ENCODE measurements around the gene TBC1D5. TPM values are rescaled to one million over a fixed set of nuclear protein-coding genes. Genes with fewer than 3 reads are reported as not detected.

The TBC1D5 gene
- total RNA-seq, 1 experiment from 2014 or later: 30.4 TPM

DNA sequence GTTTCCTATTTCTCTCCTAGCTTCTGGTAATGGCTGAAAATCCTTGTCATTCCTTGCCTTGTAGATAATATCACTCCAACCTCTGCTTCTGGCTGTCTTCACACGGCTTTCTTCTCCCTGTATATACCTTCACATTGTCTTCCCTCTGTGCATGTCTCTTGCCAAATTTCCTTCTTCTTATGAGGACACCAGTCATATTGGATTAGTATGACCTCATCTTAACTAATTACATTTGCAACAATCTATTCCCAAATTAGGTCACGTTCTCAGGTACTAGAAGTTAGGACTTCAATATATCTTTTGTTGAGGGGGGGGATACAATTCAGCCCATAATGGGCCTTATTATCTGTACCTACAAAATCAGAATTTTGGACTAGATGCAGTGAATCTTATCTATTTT lies 440.3 kb downstream of the TBC1D5 start:
- POLR2A ChIA-PET: no interaction called here
- Histone ChIP-seq H3K36me3 (ENCODE audit: control insufficient read depth, insufficient read depth, low read length) (no peaks in the 10 kb centered on the region), H3K4me1 (ENCODE audit: control insufficient read depth, insufficient read depth, low read length) (no peaks in the 10 kb centered on the region), H3K27me3 (ENCODE audit: control insufficient read depth, insufficient read depth, low read length) (no peaks in the 10 kb centered on the region), H3K27ac (ENCODE audit: low read length) (no peak overlapping the region), H3K9me3 (ENCODE audit: control insufficient read depth, insufficient read depth, low read depth, low read length) (no peaks in the 10 kb centered on the region), H3K4me3 (ENCODE audit: low read depth in 2 of 2, low read length in 2 of 2) (no peak overlapping the region)
- no peak for ATAC-seq
- intact Hi-C loops (cut with micrococcal nuclease; ENCODE audit: unreplicated experiment): no loop called here
- CTCF ChIA-PET: no interaction called here
- no peak for DNase-seq (ENCODE audit: low read depth, low spot score)
- in situ Hi-C loops (cut with HindIII; ENCODE audit: low pct_unique_long_range_greater_than_20kb, low sequenced_read_pairs): no loop called here
- BruUV-seq (replicated peaks): no TSS peak
- no peak for TF ChIP-seq TCF7L2 (IDR thresholded peaks at IDR 0.05; ENCODE audit: low read depth, low read length)
- TF ChIP-seq, protein P1, sequence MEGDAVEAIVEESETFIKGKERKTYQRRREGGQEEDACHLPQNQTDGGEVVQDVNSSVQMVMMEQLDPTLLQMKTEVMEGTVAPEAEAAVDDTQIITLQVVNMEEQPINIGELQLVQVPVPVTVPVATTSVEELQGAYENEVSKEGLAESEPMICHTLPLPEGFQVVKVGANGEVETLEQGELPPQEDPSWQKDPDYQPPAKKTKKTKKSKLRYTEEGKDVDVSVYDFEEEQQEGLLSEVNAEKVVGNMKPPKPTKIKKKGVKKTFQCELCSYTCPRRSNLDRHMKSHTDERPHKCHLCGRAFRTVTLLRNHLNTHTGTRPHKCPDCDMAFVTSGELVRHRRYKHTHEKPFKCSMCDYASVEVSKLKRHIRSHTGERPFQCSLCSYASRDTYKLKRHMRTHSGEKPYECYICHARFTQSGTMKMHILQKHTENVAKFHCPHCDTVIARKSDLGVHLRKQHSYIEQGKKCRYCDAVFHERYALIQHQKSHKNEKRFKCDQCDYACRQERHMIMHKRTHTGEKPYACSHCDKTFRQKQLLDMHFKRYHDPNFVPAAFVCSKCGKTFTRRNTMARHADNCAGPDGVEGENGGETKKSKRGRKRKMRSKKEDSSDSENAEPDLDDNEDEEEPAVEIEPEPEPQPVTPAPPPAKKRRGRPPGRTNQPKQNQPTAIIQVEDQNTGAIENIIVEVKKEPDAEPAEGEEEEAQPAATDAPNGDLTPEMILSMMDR (IDR thresholded peaks at IDR 0.05): no peak

DNA sequence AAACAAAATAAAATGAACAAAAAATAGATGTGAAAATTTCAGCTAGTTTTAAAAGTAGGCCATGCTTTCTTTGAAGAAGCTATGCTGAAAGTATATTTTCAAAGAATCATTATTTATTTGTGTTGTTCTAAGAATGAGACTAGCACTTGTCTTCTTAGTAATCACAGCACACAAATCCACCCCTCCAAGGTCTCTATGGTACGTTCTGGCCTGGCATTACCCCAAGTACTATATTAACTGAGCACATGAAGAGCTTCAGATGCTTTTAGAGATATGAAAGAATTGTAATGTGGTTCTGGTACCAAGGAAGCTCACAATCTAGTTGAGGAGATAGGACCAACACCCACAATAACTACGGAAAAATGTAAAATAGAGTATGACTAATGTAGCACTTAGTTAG lies 441.2 kb downstream of the TBC1D5 start:
- BruUV-seq (replicated peaks): no TSS peak
- DNase-seq (ENCODE audit: low read depth, low spot score): no peak
- Histone ChIP-seq H3K36me3 (ENCODE audit: control insufficient read depth, insufficient read depth, low read length) (no peaks in the 10 kb centered on the region), H3K9me3 (ENCODE audit: control insufficient read depth, insufficient read depth, low read depth, low read length) (no peaks in the 10 kb centered on the region), H3K27ac (ENCODE audit: low read length) (no peak overlapping the region), H3K27me3 (ENCODE audit: control insufficient read depth, insufficient read depth, low read length) (no peaks in the 10 kb centered on the region), H3K4me1 (ENCODE audit: control insufficient read depth, insufficient read depth, low read length) (no peaks in the 10 kb centered on the region), H3K4me3 (ENCODE audit: low read depth in 2 of 2, low read length in 2 of 2) (no peak overlapping the region)
- no peak for ATAC-seq
- in situ Hi-C loops (cut with HindIII; ENCODE audit: low pct_unique_long_range_greater_than_20kb, low sequenced_read_pairs): no loop called here
- no peak for TF ChIP-seq POLR2AphosphoS5 (IDR thresholded peaks at IDR 0.05; ENCODE audit: low read depth, low read length)
- TF ChIP-seq, protein P1 (IDR thresholded peaks at IDR 0.05): no peak
- no peak for TF ChIP-seq SIN3A (IDR thresholded peaks at IDR 0.05; ENCODE audit: borderline replicate concordance, insufficient read depth, low read depth, low read length)
- TF ChIP-seq, protein P2, sequence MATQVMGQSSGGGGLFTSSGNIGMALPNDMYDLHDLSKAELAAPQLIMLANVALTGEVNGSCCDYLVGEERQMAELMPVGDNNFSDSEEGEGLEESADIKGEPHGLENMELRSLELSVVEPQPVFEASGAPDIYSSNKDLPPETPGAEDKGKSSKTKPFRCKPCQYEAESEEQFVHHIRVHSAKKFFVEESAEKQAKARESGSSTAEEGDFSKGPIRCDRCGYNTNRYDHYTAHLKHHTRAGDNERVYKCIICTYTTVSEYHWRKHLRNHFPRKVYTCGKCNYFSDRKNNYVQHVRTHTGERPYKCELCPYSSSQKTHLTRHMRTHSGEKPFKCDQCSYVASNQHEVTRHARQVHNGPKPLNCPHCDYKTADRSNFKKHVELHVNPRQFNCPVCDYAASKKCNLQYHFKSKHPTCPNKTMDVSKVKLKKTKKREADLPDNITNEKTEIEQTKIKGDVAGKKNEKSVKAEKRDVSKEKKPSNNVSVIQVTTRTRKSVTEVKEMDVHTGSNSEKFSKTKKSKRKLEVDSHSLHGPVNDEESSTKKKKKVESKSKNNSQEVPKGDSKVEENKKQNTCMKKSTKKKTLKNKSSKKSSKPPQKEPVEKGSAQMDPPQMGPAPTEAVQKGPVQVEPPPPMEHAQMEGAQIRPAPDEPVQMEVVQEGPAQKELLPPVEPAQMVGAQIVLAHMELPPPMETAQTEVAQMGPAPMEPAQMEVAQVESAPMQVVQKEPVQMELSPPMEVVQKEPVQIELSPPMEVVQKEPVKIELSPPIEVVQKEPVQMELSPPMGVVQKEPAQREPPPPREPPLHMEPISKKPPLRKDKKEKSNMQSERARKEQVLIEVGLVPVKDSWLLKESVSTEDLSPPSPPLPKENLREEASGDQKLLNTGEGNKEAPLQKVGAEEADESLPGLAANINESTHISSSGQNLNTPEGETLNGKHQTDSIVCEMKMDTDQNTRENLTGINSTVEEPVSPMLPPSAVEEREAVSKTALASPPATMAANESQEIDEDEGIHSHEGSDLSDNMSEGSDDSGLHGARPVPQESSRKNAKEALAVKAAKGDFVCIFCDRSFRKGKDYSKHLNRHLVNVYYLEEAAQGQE (IDR thresholded peaks at IDR 0.05; ENCODE audit: insufficient read depth in 1 of 2, low read depth in 2 of 2, low read length in 1 of 2): no peak
- TF ChIP-seq TCF7L2 (IDR thresholded peaks at IDR 0.05; ENCODE audit: low read depth, low read length): no peak
- CTCF ChIA-PET: no interaction called here
- POLR2A ChIA-PET: no interaction called here
- intact Hi-C loops (cut with micrococcal nuclease; ENCODE audit: unreplicated experiment): no loop called here

GRCh38 chr3:17300441-17300840 lies 442.0 kb downstream of the TBC1D5 start:
- CTCF ChIA-PET: no interaction called here
- no peaks in the 10 kb centered on the region for H3K36me3 ChIP-seq (ENCODE audit: control insufficient read depth, insufficient read depth, low read length)
- POLR2A ChIA-PET: no interaction called here
- H3K9me3 ChIP-seq (ENCODE audit: control insufficient read depth, insufficient read depth, low read depth, low read length): no peaks in the 10 kb centered on the region
- H3K27me3 ChIP-seq (ENCODE audit: control insufficient read depth, insufficient read depth, low read length): no peaks in the 10 kb centered on the region
- H3K4me1 ChIP-seq (ENCODE audit: control insufficient read depth, insufficient read depth, low read length): no peaks in the 10 kb centered on the region
- DNase-seq (ENCODE audit: low read depth, low spot score) (no peak), ATAC-seq (no peak)
- intact Hi-C loops (cut with micrococcal nuclease; ENCODE audit: unreplicated experiment) (no loop called here), in situ Hi-C loops (cut with HindIII; ENCODE audit: low pct_unique_long_range_greater_than_20kb, low sequenced_read_pairs) (no loop called here)
- H3K4me3 ChIP-seq (ENCODE audit: low read depth in 2 of 2, low read length in 2 of 2): no peak overlapping the region
- no peak overlapping the region for H3K27ac ChIP-seq (ENCODE audit: low read length)
- BruUV-seq (replicated peaks): no TSS peak
- no peak for TF ChIP-seq TCF7L2 (IDR thresholded peaks at IDR 0.05; ENCODE audit: low read depth, low read length)
- TF ChIP-seq, protein P1 (IDR thresholded peaks at IDR 0.05): no peak
- TF ChIP-seq, protein P2 (IDR thresholded peaks at IDR 0.05; ENCODE audit: insufficient read depth in 1 of 2, low read depth in 2 of 2, low read length in 1 of 2): no peak
- TF ChIP-seq SIN3A (IDR thresholded peaks at IDR 0.05; ENCODE audit: borderline replicate concordance, insufficient read depth, low read depth, low read length): no peak
- TF ChIP-seq POLR2AphosphoS5 (IDR thresholded peaks at IDR 0.05; ENCODE audit: low read depth, low read length): no peak

All from Panc1 (cell line).